H9 (cell line): ENCODE results near the gene NDUFS6. TPM values are rescaled to one million over a fixed set of nuclear protein-coding genes. Genes with fewer than 3 reads are reported as not detected.

ENCODE experiments used
- DNase-seq: peaks from one replicate; pipeline ENCODE4 v3.0.0-alpha.2; 2017
- H2AFZ ChIP-seq: one replicate; pipeline ENCODE4 v1.6.1; 2013; ENCODE audit warnings: mild to moderate bottlenecking, low read length, control low read depth, moderate library complexity
- H2AK5ac ChIP-seq: 2 replicates; pipeline ENCODE4 v1.6.1; 2013; ENCODE audit warnings: low read length, control low read depth, mixed read lengths; ENCODE audit not compliant: insufficient read length
- H2BK120ac ChIP-seq: one replicate; pipeline ENCODE4 v1.6.1; 2013; ENCODE audit warnings: low read depth, mild to moderate bottlenecking, low read length, control low read depth, inconsistent platforms; ENCODE audit not compliant: poor library complexity, severe bottlenecking
- H2BK12ac ChIP-seq: 2 replicates; pipeline ENCODE4 v1.6.1; 2013; ENCODE audit warnings: low read length, control low read depth, mixed read lengths, low read depth; ENCODE audit not compliant: insufficient read length
- H2BK15ac ChIP-seq: 2 replicates; pipeline ENCODE4 v1.6.1; 2013; ENCODE audit warnings: low read depth, low read length, control low read depth
- H2BK20ac ChIP-seq: one replicate; pipeline ENCODE4 v1.6.1; 2013; ENCODE audit warnings: low read depth, mild to moderate bottlenecking, low read length, control low read depth, inconsistent platforms; ENCODE audit not compliant: poor library complexity, severe bottlenecking
- H2BK5ac ChIP-seq: 2 replicates; pipeline ENCODE4 v1.6.1; 2013; ENCODE audit warnings: low read length, control low read depth, mixed read lengths; ENCODE audit not compliant: insufficient read length
- H3K14ac ChIP-seq: 2 replicates; pipeline ENCODE4 v1.6.1; 2013; ENCODE audit warnings: low read length, control low read depth; ENCODE audit not compliant: insufficient read depth
- H3K18ac ChIP-seq: 2 replicates; pipeline ENCODE4 v1.6.1; 2013; ENCODE audit warnings: low read depth, mild to moderate bottlenecking, mixed read lengths, low read length, control low read depth; ENCODE audit not compliant: insufficient read length
- H3K23ac ChIP-seq: 2 replicates; pipeline ENCODE4 v1.6.1; 2013; ENCODE audit warnings: low read length, control low read depth, mixed read lengths, low read depth; ENCODE audit not compliant: insufficient read length
- H3K23me2 ChIP-seq: 2 replicates; pipeline ENCODE4 v1.6.1; 2013; ENCODE audit warnings: low read depth, mild to moderate bottlenecking, mixed read lengths, low read length, control low read depth; ENCODE audit not compliant: insufficient read length, poor library complexity, severe bottlenecking
- H3K27ac ChIP-seq: 2 replicates; pipeline ENCODE4 v1.5.1; 2013; ENCODE audit warnings: low read length, control low read depth, mixed read lengths, low read depth; ENCODE audit not compliant: insufficient read length
- H3K27me3 ChIP-seq: 2 replicates; pipeline ENCODE4 v1.6.1; 2013; ENCODE audit warnings: low read length, control low read depth, inconsistent platforms; ENCODE audit not compliant: insufficient read depth
- H3K4ac ChIP-seq: 2 replicates; pipeline ENCODE4 v1.6.1; 2013; ENCODE audit warnings: low read depth, mild to moderate bottlenecking, control low read depth, inconsistent platforms, low read length, moderate library complexity
- H3K4me1 ChIP-seq: 2 replicates; pipeline ENCODE4 v1.6.1; 2013; ENCODE audit warnings: low read length, control low read depth, inconsistent platforms; ENCODE audit not compliant: insufficient read depth
- H3K4me2 ChIP-seq: 2 replicates; pipeline ENCODE4 v1.6.1; 2013; ENCODE audit warnings: low read length, control low read depth, mixed read lengths; ENCODE audit not compliant: insufficient read length, insufficient read depth
- H3K56ac ChIP-seq: 2 replicates; pipeline ENCODE4 v1.6.1; 2013; ENCODE audit warnings: low read depth, mild to moderate bottlenecking, mixed read lengths, low read length, control low read depth; ENCODE audit not compliant: insufficient read length
- H3K79me1 ChIP-seq: 2 replicates; pipeline ENCODE4 v1.6.1; 2013; ENCODE audit warnings: low read depth, mild to moderate bottlenecking, moderate library complexity, low read length, control low read depth, inconsistent platforms; ENCODE audit not compliant: insufficient read depth, poor library complexity, severe bottlenecking
- H3K79me2 ChIP-seq: 2 replicates; pipeline ENCODE4 v1.6.1; 2013; ENCODE audit warnings: low read length, control low read depth, inconsistent platforms; ENCODE audit not compliant: insufficient read depth
- H3K9ac ChIP-seq: 2 replicates; pipeline ENCODE4 v1.6.1; 2013; ENCODE audit warnings: low read length, control low read depth, mixed read lengths; ENCODE audit not compliant: insufficient read length; ENCODE audit errors: extremely low read depth
- H3K9me3 ChIP-seq: one replicate; pipeline ENCODE4 v1.6.1; 2013; ENCODE audit warnings: low read depth, low read length, inconsistent platforms; ENCODE audit not compliant: control insufficient read depth
- H3T11ph ChIP-seq: one replicate; pipeline ENCODE4 v1.6.1; 2013; ENCODE audit warnings: mild to moderate bottlenecking, low read length, control low read depth, inconsistent platforms
- H4K20me1 ChIP-seq: one replicate; pipeline ENCODE4 v1.6.1; 2013; ENCODE audit not compliant: control insufficient read depth, insufficient read length, insufficient read depth
- H4K5ac ChIP-seq: 2 replicates; pipeline ENCODE4 v1.6.1; 2013; ENCODE audit warnings: low read depth, mild to moderate bottlenecking, mixed read lengths, low read length, control low read depth; ENCODE audit not compliant: insufficient read length
- H4K8ac ChIP-seq: replicated peaks from 2 replicates; pipeline ENCODE4 v1.6.1; 2013; ENCODE audit warnings: low read length, control low read depth, mixed read lengths, low read depth; ENCODE audit not compliant: insufficient read length
- H4K91ac ChIP-seq: 2 replicates; pipeline ENCODE4 v1.6.1; 2013; ENCODE audit warnings: low read depth, mild to moderate bottlenecking, moderate library complexity, mixed read lengths, low read length, control low read depth; ENCODE audit not compliant: insufficient read length
- H3K27ac Mint-ChIP-seq, 3 experiments: 2 replicates in 2 of 3; 3 replicates in 1 of 3; pipeline ENCODE4 v1.8.0; 2020 to 2021; ENCODE audit warnings: mixed read lengths in 3 of 3, mild to moderate bottlenecking in 1 of 3, moderate library complexity in 1 of 3
- H3K27me3 Mint-ChIP-seq: 2 replicates; pipeline ENCODE4 v1.8.0; 2021; ENCODE audit warnings: low read depth, mild to moderate bottlenecking, moderate library complexity, mixed read lengths
- H3K36me3 Mint-ChIP-seq, 3 experiments: 2 replicates in 2 of 3; 3 replicates in 1 of 3; pipeline ENCODE4 v1.8.0; 2020 to 2021; ENCODE audit warnings: low read depth in 3 of 3, mixed read lengths in 3 of 3; ENCODE audit not compliant: insufficient read depth in 1 of 3
- H3K4me1 Mint-ChIP-seq, 2 experiments: 2 replicates each; pipeline ENCODE4 v1.8.0; 2020; ENCODE audit warnings: mixed read lengths in 2 of 2
- H3K4me3 Mint-ChIP-seq, 2 experiments: 2 replicates in 1 of 2; 3 replicates in 1 of 2; pipeline ENCODE4 v1.8.0; 2020 to 2021; ENCODE audit warnings: mild to moderate bottlenecking in 2 of 2, mixed read lengths in 2 of 2, moderate library complexity in 1 of 2
- H3K9me3 Mint-ChIP-seq, 2 experiments: 2 replicates in 1 of 2; 3 replicates in 1 of 2; pipeline ENCODE4 v1.8.0; 2020; ENCODE audit warnings: mild to moderate bottlenecking in 2 of 2, mixed read lengths in 2 of 2, moderate library complexity in 1 of 2
- WGBS: extraction: QIAGEN DNeasy Blood & Tissue Kit; methylation state at CpG from one replicate; pipeline ENCODE4 v1.1.7; 2013; ENCODE audit warnings: missing lambda C conversion rate, low lambda C conversion rate, mixed read lengths; ENCODE audit not compliant: insufficient read length; ENCODE audit errors: extremely low coverage; 5-methylcytosine and 5-hydroxymethylcytosine counted together
- total RNA-seq: library from RNA; stranded (reverse); gene quantifications from 2 replicates; pipeline ENCODE4 v1.2.1, GENCODE V29; 2021
- TF ChIP-seq, protein P1 (sequence below): fragments of 200-600 bp; sonication (generic); conservative IDR thresholded peaks from 3 replicates; pipeline ENCODE4 v1.8.0; 2021; ENCODE audit warnings: antibody characterized with exemption, mild to moderate bottlenecking

The NDUFS6 gene
- total RNA-seq, 1 experiment from 2014 or later: 62.5 TPM

DNA sequence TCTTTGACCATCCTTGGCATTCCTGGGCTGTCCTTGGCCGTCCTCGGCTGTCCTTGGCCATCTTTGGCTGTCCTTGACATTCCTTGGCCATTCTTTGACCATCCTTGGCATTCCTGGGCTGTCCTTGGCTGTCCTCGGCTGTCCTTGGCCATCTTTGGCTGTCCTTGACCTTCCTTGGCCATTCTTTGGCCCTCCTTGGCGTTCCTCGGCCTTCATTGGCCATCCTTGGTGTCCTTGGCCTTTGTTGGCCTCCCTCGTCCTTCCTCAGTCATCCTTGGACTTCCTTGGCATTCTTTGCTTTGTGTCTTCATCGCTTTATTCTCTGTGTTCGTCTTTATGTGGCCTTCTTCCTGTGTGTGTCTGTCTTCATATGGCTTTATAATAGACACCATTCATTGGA lies 20.7 kb downstream of the NDUFS6 start:
- H3K36me3 Mint-ChIP-seq: peaks cover 31 to 70% (median 51%) of the 10 kb centered on the region in 3 experiments

More for the DNA sequence above, 20.7 kb downstream of the NDUFS6 start:
- no peak for DNase-seq
- Mint-ChIP-seq H3K9me3 (no peaks in the 10 kb centered on the region), H3K4me3 (no peak overlapping the region; a peak in 1 of 5 replicates), H3K27ac (no peak overlapping the region; a peak in 1 of 7 replicates), H3K4me1 (peaks cover 16 to 19% of the 10 kb centered on the region in 2 experiments), H3K27me3 (no peaks in the 10 kb centered on the region; the same call in 1 of the 2 replicates)
- Histone ChIP-seq H3K27me3 (no peaks in the 10 kb centered on the region), H2BK12ac (no peak overlapping the region), H3K79me2 (no peaks in the 10 kb centered on the region), H2BK5ac (no peak overlapping the region), H4K5ac (no peak overlapping the region), H3K27ac (no peak overlapping the region), H4K20me1 (no peaks in the 10 kb centered on the region), H4K91ac (no peak overlapping the region), H3K14ac (no peak overlapping the region), H2BK15ac (no peak overlapping the region), H3K18ac (no peak overlapping the region), H3K9ac (no peak overlapping the region), H3T11ph (no peak overlapping the region), H2AK5ac (no peak overlapping the region), H3K23ac (no peak overlapping the region), H2BK120ac (no peak overlapping the region), H3K23me2 (no peaks in the 10 kb centered on the region), H3K4ac (no peak overlapping the region), H2AFZ (no peak overlapping the region), H3K4me2 (no peak overlapping the region), H3K9me3 (no peaks in the 10 kb centered on the region), H2BK20ac (no peak overlapping the region), H3K56ac (no peak overlapping the region), H3K79me1 (no peaks in the 10 kb centered on the region), H4K8ac (no peak overlapping the region), H3K4me1 (no peaks in the 10 kb centered on the region)
- no CpG with 5 or more reads among the region's 8 CpGs for WGBS
- TF ChIP-seq, protein P1, sequence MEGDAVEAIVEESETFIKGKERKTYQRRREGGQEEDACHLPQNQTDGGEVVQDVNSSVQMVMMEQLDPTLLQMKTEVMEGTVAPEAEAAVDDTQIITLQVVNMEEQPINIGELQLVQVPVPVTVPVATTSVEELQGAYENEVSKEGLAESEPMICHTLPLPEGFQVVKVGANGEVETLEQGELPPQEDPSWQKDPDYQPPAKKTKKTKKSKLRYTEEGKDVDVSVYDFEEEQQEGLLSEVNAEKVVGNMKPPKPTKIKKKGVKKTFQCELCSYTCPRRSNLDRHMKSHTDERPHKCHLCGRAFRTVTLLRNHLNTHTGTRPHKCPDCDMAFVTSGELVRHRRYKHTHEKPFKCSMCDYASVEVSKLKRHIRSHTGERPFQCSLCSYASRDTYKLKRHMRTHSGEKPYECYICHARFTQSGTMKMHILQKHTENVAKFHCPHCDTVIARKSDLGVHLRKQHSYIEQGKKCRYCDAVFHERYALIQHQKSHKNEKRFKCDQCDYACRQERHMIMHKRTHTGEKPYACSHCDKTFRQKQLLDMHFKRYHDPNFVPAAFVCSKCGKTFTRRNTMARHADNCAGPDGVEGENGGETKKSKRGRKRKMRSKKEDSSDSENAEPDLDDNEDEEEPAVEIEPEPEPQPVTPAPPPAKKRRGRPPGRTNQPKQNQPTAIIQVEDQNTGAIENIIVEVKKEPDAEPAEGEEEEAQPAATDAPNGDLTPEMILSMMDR: no peak
